ENCODE results near the gene XPR1. TPM values are rescaled to one million over a fixed set of nuclear protein-coding genes. Genes with fewer than 3 reads are reported as not detected.

XPR1 gene
- total RNA-seq, 1 donor from 2014 or later = 147 TPM

GRCh38 chr1:180896161-180896560, 264.3 kb downstream of the XPR1 start:
- no peak for DNase-seq (ENCODE audit: low spot score)
- intact Hi-C loops (cut with DNase I) = no loop called here

- DNase-seq (ENCODE audit: low spot score) = no peak
- intact Hi-C loops (cut with DNase I) = no loop called here
Measured at GRCh38 chr1:180898441-180899219, 266.8 kb downstream of the XPR1 start.

- DNase-seq (ENCODE audit: low spot score) = no peak
- intact Hi-C loops (cut with DNase I) = no loop called here
Measured at GRCh38 chr1:180899262-180899661, 267.4 kb downstream of the XPR1 start.

- no peak for DNase-seq (ENCODE audit: low spot score)
Measured at GRCh38 chr1:180901076-180901990, 269.5 kb downstream of the XPR1 start.

GRCh38 chr1:180902541-180902940, 270.7 kb downstream of the XPR1 start:
- intact Hi-C loops (cut with DNase I) = no loop called here

More at GRCh38 chr1:180901076-180901990, 269.5 kb downstream of the XPR1 start:
- intact Hi-C loops (cut with DNase I) = no loop called here

GRCh38 chr1:180905927-180906326, 274.1 kb downstream of the XPR1 start:
- intact Hi-C loops (cut with DNase I) = no loop called here
- DNase-seq (ENCODE audit: low spot score) = peak; percentile 44

More at GRCh38 chr1:180902541-180902940, 270.7 kb downstream of the XPR1 start:
- no peak for DNase-seq (ENCODE audit: low spot score)

GRCh38 chr1:180906511-180906910, 274.7 kb downstream of the XPR1 start:
- peak; percentile 58 for DNase-seq (ENCODE audit: low spot score)
- intact Hi-C loops (cut with DNase I) = no loop called here

- intact Hi-C loops (cut with DNase I) = no loop called here
- DNase-seq (ENCODE audit: low spot score) = peak; percentile 38
Measured at GRCh38 chr1:180907313-180908055, 275.7 kb downstream of the XPR1 start.

- peak; percentile 56 for DNase-seq (ENCODE audit: low spot score)
- intact Hi-C loops (cut with DNase I) = no loop called here
Measured at GRCh38 chr1:180908074-180908765, 276.4 kb downstream of the XPR1 start.

GRCh38 chr1:180909005-180909414, 277.2 kb downstream of the XPR1 start:
- DNase-seq (ENCODE audit: low spot score) = no peak
- intact Hi-C loops (cut with DNase I) = no loop called here

- intact Hi-C loops (cut with DNase I) = no loop called here
- peak; percentile 10 for DNase-seq (ENCODE audit: low spot score)
Measured at GRCh38 chr1:180909462-180909976, 277.7 kb downstream of the XPR1 start.

GRCh38 chr1:180911640-180912191, 279.9 kb downstream of the XPR1 start:
- intact Hi-C loops (cut with DNase I) = loop anchor here (2.0 kb wide), 1 partner anchor 111 kb away; the partner anchor contains the start of gene STX6
- peak; percentile 53 for DNase-seq (ENCODE audit: low spot score)

- DNase-seq (ENCODE audit: low spot score) = peak; percentile 76
- intact Hi-C loops (cut with DNase I) = loop anchor here (2.0 kb wide), 1 partner anchor 110 kb away; the partner anchor contains the start of gene STX6
Measured at GRCh38 chr1:180912211-180912800, 280.5 kb downstream of the XPR1 start.

GRCh38 chr1:180912801-180913565, 281.2 kb downstream of the XPR1 start, which contains the start of gene KIAA1614:
Gene KIAA1614 (plus strand): TSS chr1:180912897. CDS start chr1:180913244, 347 bp downstream.
- intact Hi-C loops (cut with DNase I) = loop anchor here (2.0 kb wide), 1 partner anchor 110 kb away; the partner anchor contains the start of gene STX6
- peak; percentile 82 for DNase-seq (ENCODE audit: low spot score)

- no peak for DNase-seq (ENCODE audit: low spot score)
- intact Hi-C loops (cut with DNase I) = no loop called here
Measured at GRCh38 chr1:180915426-180915965, 283.7 kb downstream of the XPR1 start.

- intact Hi-C loops (cut with DNase I) = no loop called here
- no peak for DNase-seq (ENCODE audit: low spot score)
Measured at GRCh38 chr1:180916012-180916770, 284.4 kb downstream of the XPR1 start.

All from cardiac septum (tissue), 1 donor.